GM23338 (cell line): ENCODE results near the gene NFKBIA. TPM values are rescaled to one million over a fixed set of nuclear protein-coding genes. Genes with fewer than 3 reads are reported as not detected.

ENCODE experiments used
- ATAC-seq: fragments of 200-7000 bp; cut with Tn5 transposase; 3 replicates; pipeline ENCODE4 v1.9.1; 2020
- DNase-seq: peaks from one replicate; pipeline ENCODE4 v3.0.0-alpha.2; 2015; ENCODE audit warnings: low spot score
- H2AFZ ChIP-seq: fragments of 200-600 bp; sonication (generic); 2 replicates; pipeline ENCODE4 v1.8.0; 2016; ENCODE audit warnings: antibody characterized with exemption, mild to moderate bottlenecking, moderate library complexity
- H3F3A ChIP-seq: fragments of 200-600 bp; sonication (generic); replicated peaks from 2 replicates; pipeline ENCODE4 v1.8.0; 2017; ENCODE audit warnings: antibody characterized with exemption, mixed run types, low read depth
- H3K27ac ChIP-seq: fragments of 200-600 bp; sonication (generic); 2 replicates; pipeline ENCODE4 v1.6.1; 2016; ENCODE audit warnings: low read depth
- H3K27me3 ChIP-seq: fragments of 200-600 bp; sonication (generic); 2 replicates; pipeline ENCODE4 v1.8.0; 2016; ENCODE audit warnings: mild to moderate bottlenecking, mixed run types, moderate library complexity; ENCODE audit not compliant: insufficient read depth
- H3K36me3 ChIP-seq: fragments of 200-600 bp; sonication (generic); 2 replicates; pipeline ENCODE4 v1.8.0; 2016; ENCODE audit warnings: mild to moderate bottlenecking; ENCODE audit not compliant: insufficient read depth
- H3K4me1 ChIP-seq: fragments of 200-600 bp; sonication (generic); 2 replicates; pipeline ENCODE4 v1.8.0; 2016; ENCODE audit warnings: mild to moderate bottlenecking, moderate library complexity; ENCODE audit not compliant: insufficient read depth
- H3K4me2 ChIP-seq: fragments of 200-600 bp; sonication (generic); 2 replicates; pipeline ENCODE4 v1.7.1; 2017; ENCODE audit warnings: mixed run types
- H3K4me3 ChIP-seq: fragments of 200-600 bp; sonication (generic); 2 replicates; pipeline ENCODE4 v1.6.1; 2016; ENCODE audit warnings: mixed run types
- H3K79me2 ChIP-seq: fragments of 200-600 bp; sonication (generic); replicated peaks from 2 replicates; pipeline ENCODE4 v1.8.0; 2017; ENCODE audit warnings: mild to moderate bottlenecking; ENCODE audit not compliant: insufficient read depth
- H3K9me2 ChIP-seq: fragments of 200-600 bp; sonication (generic); 2 replicates; pipeline ENCODE4 v1.8.0; 2017; ENCODE audit not compliant: insufficient read depth
- H4K20me1 ChIP-seq: fragments of 200-600 bp; sonication (generic); replicated peaks from 2 replicates; pipeline ENCODE4 v1.8.0; 2017; ENCODE audit warnings: mild to moderate bottlenecking; ENCODE audit not compliant: insufficient read depth
- H3K27ac Mint-ChIP-seq: 2 replicates; pipeline ENCODE4 v1.8.0; 2020; ENCODE audit warnings: inconsistent platforms, mild to moderate bottlenecking, moderate library complexity, mixed read lengths
- H3K27me3 Mint-ChIP-seq: 3 replicates; pipeline ENCODE4 v1.8.0; 2022; ENCODE audit warnings: low read depth, mild to moderate bottlenecking, moderate library complexity, mixed read lengths, inconsistent platforms; ENCODE audit not compliant: insufficient read depth, poor library complexity
- H3K36me3 Mint-ChIP-seq: 3 replicates; pipeline ENCODE4 v1.8.0; 2021; ENCODE audit warnings: low read depth, mild to moderate bottlenecking, inconsistent platforms, moderate library complexity, mixed read lengths
- H3K4me1 Mint-ChIP-seq: 3 replicates; pipeline ENCODE4 v1.8.0; 2020; ENCODE audit warnings: mild to moderate bottlenecking, inconsistent platforms, mixed read lengths
- H3K4me3 Mint-ChIP-seq: 3 replicates; pipeline ENCODE4 v1.8.0; 2021; ENCODE audit warnings: moderate library complexity, mild to moderate bottlenecking, inconsistent platforms, mixed read lengths
- H3K9me3 Mint-ChIP-seq: 3 replicates; pipeline ENCODE4 v1.8.0; 2020; ENCODE audit warnings: moderate library complexity, mild to moderate bottlenecking, inconsistent platforms, mixed read lengths
- CREB1 ChIP-seq: fragments of 250-450 bp; sonication (Bioruptor Pico); IDR thresholded peaks from 2 replicates; pipeline ENCODE4 v1.5.0; 2020; ENCODE audit warnings: low read depth, mild to moderate bottlenecking, moderate library complexity
- CTCF ChIP-seq, 2 experiments: fragments of 200-600 bp in 1 of 2; sonication (generic) in 1 of 2; conservative IDR thresholded peaks; 2 replicates each; pipeline versions ENCODE4 v1.5.1 to v1.6.1; 2016 to 2017; ENCODE audit warnings: antibody characterized with exemption in 2 of 2, low read depth in 2 of 2, mild to moderate bottlenecking in 2 of 2, moderate library complexity in 1 of 2
- ETS1 ChIP-seq: IDR thresholded peaks from 2 replicates; pipeline ENCODE4 v1.6.1; 2016; ENCODE audit warnings: antibody characterized with exemption
- EZH2 ChIP-seq: fragments of 200-600 bp; sonication (generic); IDR thresholded peaks from one replicate; pipeline ENCODE4 v1.8.0; 2017; ENCODE audit warnings: antibody characterized with exemption, mild to moderate bottlenecking, low read depth; ENCODE audit not compliant: unreplicated experiment
- EZH2phosphoT487 ChIP-seq: fragments of 200-600 bp; sonication (generic); IDR thresholded peaks from one replicate; pipeline ENCODE4 v1.8.1; 2018; ENCODE audit warnings: antibody characterized with exemption; ENCODE audit not compliant: unreplicated experiment
- JUNB ChIP-seq: IDR thresholded peaks from one replicate; pipeline ENCODE4 v1.6.1; 2016; ENCODE audit warnings: antibody characterized with exemption; ENCODE audit not compliant: unreplicated experiment
- NANOG ChIP-seq: IDR thresholded peaks from 2 replicates; pipeline ENCODE4 v1.6.1; 2016; ENCODE audit warnings: antibody characterized with exemption, borderline replicate concordance
- POLR2AphosphoS5 ChIP-seq: IDR thresholded peaks from 2 replicates; pipeline ENCODE4 v1.6.1; 2016; ENCODE audit warnings: antibody characterized with exemption, low read depth
- REST ChIP-seq: IDR thresholded peaks from one replicate; pipeline ENCODE4 v1.6.1; 2018; ENCODE audit warnings: antibody characterized with exemption; ENCODE audit not compliant: unreplicated experiment
- STAT1 ChIP-seq: IDR thresholded peaks from one replicate; pipeline ENCODE4 v1.6.1; 2016; ENCODE audit warnings: antibody characterized with exemption; ENCODE audit not compliant: unreplicated experiment
- ZNF114 ChIP-seq: fragments of 250-450 bp; sonication (Bioruptor Pico); IDR thresholded peaks from 2 replicates; pipeline ENCODE4 v1.5.0; 2020; ENCODE audit warnings: mild to moderate bottlenecking, moderate library complexity
- ZNF331 ChIP-seq: fragments of 250-450 bp; sonication (Bioruptor Pico); IDR thresholded peaks from 2 replicates; pipeline ENCODE4 v1.5.0; 2020; ENCODE audit warnings: low read depth, mild to moderate bottlenecking, moderate library complexity
- ZNF462 ChIP-seq: fragments of 250-450 bp; sonication (Bioruptor Pico); IDR thresholded peaks from 2 replicates; pipeline ENCODE4 v1.5.0; 2020; ENCODE audit warnings: mild to moderate bottlenecking, moderate library complexity
- polyA plus RNA-seq: library from polyadenylated mRNA; unstranded; fragments of >200 nt; fragmentation: Nextera tagmentation; extraction: Ambion mirVana; gene quantifications from 2 replicates; pipeline ENCODE4 v1.2.1, GENCODE V29; 2016
- total RNA-seq: library from RNA; depleted of rRNA; stranded (reverse); fragments of >200 nt; shearing (Covaris generic); gene quantifications from 2 replicates; pipeline ENCODE4 v1.2.3, GENCODE V29; 2014

The NFKBIA gene
- total and polyA plus RNA-seq, 2 experiments from 2014 or later = 33.4 to 41.3 TPM

GRCh38 chr14:35395283-35395682 is 9.3 kb downstream of the NFKBIA start:
- H3K27me3 ChIP-seq = no peaks in the 10 kb centered on the region
- H3K36me3 ChIP-seq = peaks cover 4% of the 10 kb centered on the region; the same call in 1 of the 2 replicates
- DNase-seq (no peak), ATAC-seq (no peak)
- no peaks in the 10 kb centered on the region for H3K9me2 ChIP-seq
- no peaks in the 10 kb centered on the region for H4K20me1 ChIP-seq
- Mint-ChIP-seq H3K4me1 (peaks cover 16% of the 10 kb centered on the region), H3K4me3 (no peak overlapping the region), H3K27me3 (peaks cover 24% of the 10 kb centered on the region), H3K27ac (no peak overlapping the region), H3K36me3 (peaks cover 13% of the 10 kb centered on the region; the same call in 2 of the 3 replicates), H3K9me3 (no peaks in the 10 kb centered on the region)
- TF ChIP-seq CTCF (conservative IDR thresholded peaks at IDR 0.05; ENCODE audit: low read depth in 2 of 2) (no peak), EZH2phosphoT487 (no peak), NANOG (no peak), JUNB (no peak), ZNF114 (no peak), STAT1 (no peak), CREB1 (CRISPR knock-in tag) (no peak), POLR2AphosphoS5 (no peak), REST (no peak), ZNF462 (CRISPR knock-in tag) (no peak), ZNF331 (CRISPR knock-in tag) (no peak), ETS1 (no peak), EZH2 (no peak)
- no peak overlapping the region for H3K27ac ChIP-seq
- H3F3A ChIP-seq = 0 out of 2 replicates have a peak, but pooled peaks cover 6% of the 10 kb centered on the region
- peaks cover 15% of the 10 kb centered on the region for H3K4me1 ChIP-seq
- H3K79me2 ChIP-seq = no peaks in the 10 kb centered on the region
- H2AFZ ChIP-seq = no peak overlapping the region
- no peak overlapping the region for H3K4me3 ChIP-seq
- H3K4me2 ChIP-seq = no peak overlapping the region
